Astrocyte of the spinal cord (primary cell): ENCODE measurements around the gene EEF1E1.

Experiments
- DNase-seq: peaks from one replicate; pipeline ENCODE4 v3.0.0; 2011; ENCODE audit warnings: low read depth, low spot score
- H3K4me3 ChIP-seq: 2 replicates; pipeline ENCODE4 v1.5.1; 2011; ENCODE audit warnings: low read depth, mild to moderate bottlenecking, low read length, moderate library complexity
- CTCF ChIP-seq: IDR thresholded peaks from 2 replicates; pipeline ENCODE4 v1.5.1; 2012; ENCODE audit warnings: low read depth, mild to moderate bottlenecking, low read length, inconsistent platforms
- in situ Hi-C: cut with HindIII; loops from 2 replicates; pipeline ENCODE4 v1.10.0; 2017; ENCODE audit warnings: low sequenced_read_pairs

Gene EEF1E1

GRCh38 chr6:8069151-8069550 lies 33.2 kb downstream of the EEF1E1 start:
- no peak for DNase-seq
- no peak for TF ChIP-seq CTCF
- in situ Hi-C loops = no loop called here
- H3K4me3 ChIP-seq = no peak overlapping the region

GRCh38 chr6:8066108-8066507 lies 36.2 kb downstream of the EEF1E1 start:
- H3K4me3 ChIP-seq = no peak overlapping the region
- TF ChIP-seq CTCF = peak; percentile 13
- DNase-seq = no peak
- in situ Hi-C loops = no loop called here

GRCh38 chr6:8065519-8065911 lies 36.8 kb downstream of the EEF1E1 start:
- in situ Hi-C loops = no loop called here
- DNase-seq = no peak
- no peak overlapping the region for H3K4me3 ChIP-seq
- TF ChIP-seq CTCF = no peak

- in situ Hi-C loops = no loop called here
- no peak for TF ChIP-seq CTCF
- peak overlapping the region; percentile 87 for H3K4me3 ChIP-seq
- no peak for DNase-seq
Observed at GRCh38 chr6:8064638-8065518, 37.5 kb downstream of the EEF1E1 start.

- H3K4me3 ChIP-seq = peak within 1 kb of the TSS; percentile 87
- peak; percentile 98 for DNase-seq
- in situ Hi-C loops = no loop called here
- no peak for TF ChIP-seq CTCF
Observed at GRCh38 chr6:8063761-8064637, 38.3 kb downstream of the EEF1E1 start, which contains the start of gene BLOC1S5. Gene BLOC1S5 (minus strand): TSS chr6:8064389. CDS start chr6:8064376, 13 bp downstream.

- no peak overlapping the region for H3K4me3 ChIP-seq
- DNase-seq = no peak
- TF ChIP-seq CTCF = no peak
- in situ Hi-C loops = no loop called here
Observed at GRCh38 chr6:8061736-8062135, 40.6 kb downstream of the EEF1E1 start.
